ENCODE data around the gene DEFB125.
"Not testable (repeated sequence)": the region's sequence is repeated elsewhere in the genome, so short reads cannot be mapped to it uniquely, and the experiment has no call there.

The DEFB125 gene, protein sequence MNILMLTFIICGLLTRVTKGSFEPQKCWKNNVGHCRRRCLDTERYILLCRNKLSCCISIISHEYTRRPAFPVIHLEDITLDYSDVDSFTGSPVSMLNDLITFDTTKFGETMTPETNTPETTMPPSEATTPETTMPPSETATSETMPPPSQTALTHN

DNA sequence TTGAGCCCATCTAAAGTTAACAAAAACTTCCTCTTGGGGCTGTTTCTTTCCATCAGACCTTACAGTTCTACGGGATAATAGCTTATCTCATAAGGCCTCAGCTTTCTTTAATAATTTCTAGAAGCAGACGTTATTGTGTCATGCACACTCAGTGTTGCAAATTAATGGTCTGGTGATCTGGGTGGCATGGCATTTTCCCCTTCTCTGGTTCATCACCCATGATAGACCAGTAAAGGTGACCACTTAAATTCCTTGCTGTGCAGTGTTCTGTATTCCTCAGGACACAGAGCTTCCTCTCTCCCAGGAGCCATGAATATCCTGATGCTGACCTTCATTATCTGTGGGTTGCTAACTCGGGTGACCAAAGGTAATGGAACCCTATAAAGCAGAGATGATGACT is at the start of gene DEFB125:
DEFB125 (plus strand) TSS at position 272 of the 400 bp plus-strand sequence; CDS start at position 310, 38 bp downstream.
- DNase-seq (ENCODE audit: low read depth, low spot score): no peak

- DNase-seq (ENCODE audit: low read depth, low spot score): no peak
These were observed 27.2 kb upstream of the DEFB125 start for GRCh38 chr20:60035-60918.

- no peak for DNase-seq (ENCODE audit: low read depth, low spot score)
These were observed 26.2 kb upstream of the DEFB125 start for GRCh38 chr20:61230-61629.

DNA sequence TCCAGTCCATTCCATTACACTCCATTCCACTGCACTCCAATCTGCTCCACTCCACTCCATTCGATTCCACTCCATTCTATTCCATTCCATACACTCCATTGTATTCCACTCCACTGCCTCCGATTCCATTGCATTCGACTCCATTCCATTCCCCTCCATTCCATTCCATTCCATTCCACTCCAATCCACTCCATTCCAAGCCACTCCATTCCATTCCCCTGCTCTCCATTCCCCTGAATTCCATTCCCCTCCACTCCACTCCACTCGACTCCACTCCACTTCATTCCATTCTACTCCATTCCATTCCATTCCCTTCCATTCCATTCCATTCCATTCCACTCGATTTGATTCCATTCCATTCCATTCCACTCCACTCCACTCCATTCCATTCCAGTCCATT is 25.7 kb upstream of the DEFB125 start:
- DNase-seq (ENCODE audit: low read depth, low spot score): no peak

DNA sequence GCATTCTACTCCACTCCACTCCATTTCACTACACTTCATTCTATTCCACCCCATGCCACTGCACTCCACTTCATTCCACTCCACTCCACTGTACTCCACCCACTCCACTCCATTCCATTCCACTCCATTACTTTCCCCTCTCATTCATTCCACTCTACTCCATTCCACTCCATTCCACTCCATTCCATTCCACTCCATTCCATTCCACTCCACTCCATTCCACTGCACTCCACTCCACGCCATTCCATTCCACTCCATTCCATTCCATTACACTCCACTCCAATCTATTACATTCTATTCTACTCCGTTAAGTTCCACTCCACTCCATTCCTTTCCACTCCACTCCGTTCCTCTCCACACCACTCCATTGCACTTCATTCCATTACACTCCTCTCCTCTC is 25.0 kb upstream of the DEFB125 start:
- no peak for DNase-seq (ENCODE audit: low read depth, low spot score)

DNA sequence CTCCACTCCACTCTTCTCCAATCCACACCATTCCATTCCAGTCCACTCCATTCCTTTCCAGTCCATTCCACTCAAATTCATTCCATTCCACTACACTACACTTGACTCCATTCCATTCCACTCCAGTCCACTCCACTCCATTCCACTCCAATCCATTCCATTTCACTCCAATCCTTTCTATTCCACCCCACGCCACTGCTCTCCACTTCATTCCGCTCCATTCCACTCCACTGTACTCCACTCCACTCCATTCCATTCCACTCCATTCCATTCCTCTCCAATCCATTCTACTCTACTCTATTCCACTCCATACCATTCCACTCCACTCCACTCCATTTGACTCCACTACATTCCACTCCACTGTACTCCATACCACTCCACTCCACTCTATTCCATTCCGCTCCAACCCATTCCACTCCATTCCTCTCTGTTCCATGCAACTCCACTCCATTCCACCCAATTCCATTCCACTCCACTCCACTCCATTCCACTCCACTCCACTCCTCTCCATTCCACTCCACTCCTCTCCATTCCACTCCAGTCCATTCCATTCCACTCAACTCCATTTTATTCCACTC is 23.4 kb upstream of the DEFB125 start:
- no peak for DNase-seq (ENCODE audit: low read depth, low spot score)

DNA sequence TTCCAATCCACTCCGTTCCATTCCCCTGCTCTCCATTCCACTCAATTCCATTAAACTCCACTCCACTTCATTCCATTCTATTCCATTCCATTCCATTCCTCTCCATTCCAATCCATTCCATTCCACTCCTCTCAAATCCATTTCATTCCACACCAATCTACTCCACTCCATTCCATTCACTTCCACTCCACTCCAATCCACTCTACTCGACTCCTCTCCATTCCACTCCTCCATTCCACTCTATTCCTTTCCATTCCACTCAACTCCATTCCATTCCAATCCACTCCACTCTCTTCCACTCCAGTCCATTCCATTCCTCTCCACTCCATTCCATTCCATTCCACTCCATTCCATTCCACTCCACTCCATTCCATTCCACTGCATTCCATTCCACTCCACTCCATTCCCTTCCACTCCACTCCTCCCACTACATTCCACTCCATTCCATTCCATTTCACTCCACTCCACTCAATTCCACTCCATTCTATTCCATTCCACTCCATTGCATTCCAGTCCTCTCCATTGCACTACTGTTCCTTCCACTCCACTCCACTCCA is 22.6 kb upstream of the DEFB125 start:
- DNase-seq (ENCODE audit: low read depth, low spot score): no peak

- DNase-seq (ENCODE audit: low read depth, low spot score): no peak
These were observed 10.2 kb upstream of the DEFB125 start for GRCh38 chr20:77231-77630.

DNA sequence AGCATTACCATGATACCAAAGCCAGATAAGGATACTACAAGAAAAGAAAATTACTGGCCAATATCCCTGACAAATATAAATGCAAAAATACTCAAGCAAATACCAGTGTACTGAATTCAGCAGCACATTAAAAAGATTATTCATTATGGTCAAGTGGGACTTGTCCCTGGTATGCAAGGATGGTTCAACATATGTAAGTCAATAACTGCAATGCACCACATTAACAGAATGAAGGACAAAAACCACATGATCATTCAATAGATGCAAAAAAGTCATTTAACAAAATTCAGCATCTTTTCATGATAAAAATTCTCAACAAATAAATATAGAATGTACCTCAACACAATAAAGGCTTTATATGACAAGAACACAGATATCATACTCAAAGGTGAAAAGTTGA is 9.1 kb upstream of the DEFB125 start:
- no peak for DNase-seq (ENCODE audit: low read depth, low spot score)

- DNase-seq (ENCODE audit: low read depth, low spot score): no peak
These were observed 7.9 kb upstream of the DEFB125 start for GRCh38 chr20:79565-79964.

DNA sequence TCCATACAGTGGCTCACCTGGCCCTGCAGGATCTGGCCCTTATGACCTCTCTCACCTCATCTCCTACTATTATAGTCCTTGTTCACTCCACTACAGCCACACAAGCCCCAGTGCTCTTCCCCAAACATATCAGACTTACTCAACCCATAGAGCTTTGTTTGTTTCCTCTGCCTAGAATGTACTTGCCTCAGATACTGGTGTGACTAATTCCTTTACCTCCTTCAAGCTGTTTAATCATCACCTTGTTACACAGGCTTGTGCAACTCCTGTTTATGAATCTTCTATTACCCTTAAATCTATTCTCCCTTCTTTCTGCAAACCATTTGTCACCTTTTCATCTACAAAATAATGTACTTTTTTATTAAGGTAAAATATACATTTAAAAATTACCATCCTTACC is 3.2 kb downstream of the DEFB125 start:
- DNase-seq (ENCODE audit: low read depth, low spot score): no peak

DNA sequence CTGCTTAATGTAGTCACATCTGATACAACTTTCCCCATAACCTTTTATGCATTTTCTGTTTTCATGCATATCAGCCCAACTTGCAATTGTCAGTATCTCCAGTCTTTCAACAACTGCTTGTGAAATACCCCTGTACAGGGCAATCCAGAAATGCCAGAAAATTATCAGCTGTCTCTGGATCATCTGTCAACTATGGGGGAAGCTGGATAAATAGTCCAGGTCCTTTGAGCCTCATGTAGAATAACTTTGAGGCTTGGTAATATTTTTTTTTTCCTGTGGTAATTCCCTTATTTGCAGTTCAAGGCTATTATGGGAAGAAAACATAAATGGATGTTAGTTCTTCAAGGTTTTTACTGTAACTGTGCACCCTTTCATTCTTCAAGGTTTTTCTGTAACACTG is 6.2 kb downstream of the DEFB125 start:
- DNase-seq (ENCODE audit: low read depth, low spot score): no peak

DNA sequence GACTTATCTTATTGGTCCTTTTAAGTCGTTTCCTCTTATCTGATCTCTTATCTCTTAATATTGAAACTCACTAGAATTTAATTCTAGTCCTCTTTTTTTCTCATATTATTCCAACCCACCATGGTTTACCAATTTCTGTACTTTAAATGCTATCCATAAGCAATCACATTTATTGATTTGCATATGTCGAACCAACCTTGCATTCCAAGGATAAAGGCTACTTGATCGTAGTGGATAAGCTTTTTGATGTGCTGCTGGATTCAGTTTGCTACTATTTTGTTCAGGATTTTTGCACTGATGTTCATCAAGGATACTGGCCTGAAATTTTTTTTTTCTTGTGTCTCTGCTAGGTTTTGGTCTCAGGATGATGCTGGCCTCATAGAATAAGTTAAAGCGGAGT is 7.7 kb downstream of the DEFB125 start:
- no peak for DNase-seq (ENCODE audit: low read depth, low spot score)

GRCh38 chr20:97691-98090 is 10.2 kb downstream of the DEFB125 start:
- DNase-seq (ENCODE audit: low read depth, low spot score): not testable (repeated sequence)

- DNase-seq (ENCODE audit: low read depth, low spot score): no peak
These were observed 14.5 kb downstream of the DEFB125 start for GRCh38 chr20:101975-102374.

DNA sequence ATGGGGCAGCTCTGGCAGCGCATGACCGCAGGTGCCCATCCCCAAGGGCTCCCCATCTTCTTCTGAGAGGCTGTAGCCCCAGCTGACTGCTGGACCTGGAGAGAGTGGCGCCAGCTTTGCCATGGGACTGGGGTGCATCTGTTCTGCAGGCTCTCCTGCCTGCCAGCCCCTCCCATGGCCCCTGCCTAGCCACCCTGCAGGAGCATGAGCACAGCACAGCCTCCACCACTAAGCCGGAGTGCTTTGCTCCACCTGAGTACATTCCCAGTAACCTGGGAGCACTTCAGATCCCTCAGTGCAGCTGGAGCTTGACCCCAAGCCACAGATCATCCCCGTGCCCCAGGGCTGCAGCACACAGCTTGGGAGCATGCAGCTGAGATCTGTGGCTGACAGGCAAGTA is 16.0 kb downstream of the DEFB125 start:
- DNase-seq (ENCODE audit: low read depth, low spot score): no peak

DNA sequence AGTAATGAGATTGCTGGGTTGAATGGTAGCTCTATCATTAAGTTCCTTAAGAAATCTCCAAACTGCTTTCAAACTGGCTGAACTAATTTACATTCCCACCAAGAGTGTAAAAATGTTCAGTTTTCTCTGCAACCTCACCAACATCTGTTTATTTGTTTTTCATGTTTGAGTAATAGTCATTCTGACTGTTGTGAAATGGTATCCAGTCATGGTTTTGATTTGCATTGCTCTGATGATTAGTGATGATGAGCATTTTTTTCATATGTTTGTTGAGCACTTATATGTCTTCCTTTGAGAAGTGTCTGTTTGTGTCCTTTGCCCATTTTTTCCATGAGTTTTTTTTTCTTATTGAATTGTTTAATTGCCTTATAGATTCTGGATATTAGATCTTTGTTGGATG is 24.9 kb downstream of the DEFB125 start:
- no peak for DNase-seq (ENCODE audit: low read depth, low spot score)

DNA sequence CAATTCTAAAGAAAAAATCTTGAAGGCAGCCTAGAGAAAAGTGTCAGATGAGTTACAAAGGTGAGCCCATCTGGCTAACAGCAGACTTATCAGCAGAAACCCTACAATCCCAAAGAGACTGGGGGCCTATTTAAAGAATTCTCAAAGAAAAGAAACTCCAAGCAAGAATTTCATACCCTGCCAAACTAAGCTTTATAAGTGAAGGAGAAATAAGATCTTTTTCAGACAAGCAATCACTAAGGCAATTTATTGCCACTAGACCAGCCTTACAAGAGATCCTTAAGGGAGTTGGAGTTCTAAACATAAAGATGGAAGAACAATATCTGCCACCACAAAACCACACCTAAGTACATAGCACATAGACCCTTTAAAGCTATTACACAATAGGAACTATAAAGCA is 30.0 kb downstream of the DEFB125 start:
- DNase-seq (ENCODE audit: low read depth, low spot score): no peak

GRCh38 chr20:129786-130323 is 42.4 kb downstream of the DEFB125 start:
- DNase-seq (ENCODE audit: low read depth, low spot score): not testable (repeated sequence)

GRCh38 chr20:137668-138490 is 50.4 kb downstream of the DEFB125 start:
- no peak for DNase-seq (ENCODE audit: low read depth, low spot score)

- no peak for DNase-seq (ENCODE audit: low read depth, low spot score)
These were observed 54.8 kb downstream of the DEFB125 start, which contains the start of gene DEFB126 for GRCh38 chr20:142290-142689. TSS of gene DEFB126 (plus strand) at chr20:142590. CDS start at chr20:142629, 39 bp downstream.

All from activated naive CD8-positive, alpha-beta T cell treated with anti-CD3 and anti-CD28 coated beads, Interleukin-2, amount 50 U/mL, for 16 hours (primary cell).